ENCODE data around the gene ARFGEF2.

DNA sequence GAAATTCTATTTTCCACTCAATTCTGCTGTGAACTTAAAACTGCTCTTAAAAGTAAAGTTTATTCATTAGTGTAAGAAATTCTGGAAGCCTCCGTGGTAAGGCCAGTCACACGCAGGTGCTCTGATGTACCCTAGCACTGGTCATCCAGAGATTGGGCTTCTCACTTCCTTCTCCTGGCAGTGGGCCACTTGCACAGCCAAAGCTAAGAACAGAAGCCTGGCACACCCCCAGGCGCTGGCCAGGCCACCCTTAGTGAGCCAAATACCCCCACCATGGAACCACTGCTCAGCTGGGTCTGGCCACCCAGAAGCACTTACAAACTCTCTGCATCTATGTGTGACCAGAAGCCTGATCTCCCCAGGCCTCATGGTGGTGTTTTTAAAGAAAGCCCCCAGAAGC lies 35.3 kb upstream of the ARFGEF2 start:
- TF ChIP-seq, protein P1, sequence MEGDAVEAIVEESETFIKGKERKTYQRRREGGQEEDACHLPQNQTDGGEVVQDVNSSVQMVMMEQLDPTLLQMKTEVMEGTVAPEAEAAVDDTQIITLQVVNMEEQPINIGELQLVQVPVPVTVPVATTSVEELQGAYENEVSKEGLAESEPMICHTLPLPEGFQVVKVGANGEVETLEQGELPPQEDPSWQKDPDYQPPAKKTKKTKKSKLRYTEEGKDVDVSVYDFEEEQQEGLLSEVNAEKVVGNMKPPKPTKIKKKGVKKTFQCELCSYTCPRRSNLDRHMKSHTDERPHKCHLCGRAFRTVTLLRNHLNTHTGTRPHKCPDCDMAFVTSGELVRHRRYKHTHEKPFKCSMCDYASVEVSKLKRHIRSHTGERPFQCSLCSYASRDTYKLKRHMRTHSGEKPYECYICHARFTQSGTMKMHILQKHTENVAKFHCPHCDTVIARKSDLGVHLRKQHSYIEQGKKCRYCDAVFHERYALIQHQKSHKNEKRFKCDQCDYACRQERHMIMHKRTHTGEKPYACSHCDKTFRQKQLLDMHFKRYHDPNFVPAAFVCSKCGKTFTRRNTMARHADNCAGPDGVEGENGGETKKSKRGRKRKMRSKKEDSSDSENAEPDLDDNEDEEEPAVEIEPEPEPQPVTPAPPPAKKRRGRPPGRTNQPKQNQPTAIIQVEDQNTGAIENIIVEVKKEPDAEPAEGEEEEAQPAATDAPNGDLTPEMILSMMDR (IDR thresholded peaks at IDR 0.05), result no peak
- TF ChIP-seq ZFX (IDR thresholded peaks at IDR 0.05; ENCODE audit: borderline replicate concordance), result no peak
